Measurements from ENCODE around the gene KCNH5.

DNA sequence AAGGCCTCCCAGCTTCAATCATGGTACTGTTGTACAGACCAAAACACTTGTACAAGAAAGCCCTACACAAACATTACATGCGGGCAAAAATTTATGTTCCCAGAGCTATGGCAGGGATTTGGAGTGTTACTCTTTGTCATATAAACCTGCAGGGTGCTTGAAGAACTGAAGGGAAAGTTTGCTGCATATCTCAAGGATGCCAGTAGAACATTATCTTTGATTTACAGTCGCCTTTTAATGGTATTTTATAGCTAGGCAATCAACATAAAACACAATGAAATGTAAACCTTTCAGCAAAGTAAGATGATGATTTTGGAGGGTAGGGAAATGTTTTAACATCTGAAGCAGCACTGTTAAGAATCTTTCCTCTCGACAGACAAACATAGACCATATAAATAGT lies 305.6 kb downstream of the KCNH5 start:
- TF ChIP-seq GATA3 (IDR thresholded peaks at IDR 0.05; ENCODE audit: low read depth, low read length), result no peak
- TF ChIP-seq GATA2 (IDR thresholded peaks at IDR 0.05; ENCODE audit: low read depth, low read length), result no peak

Measured in SH-SY5Y (cell line).